HG02840 (cell line): Measurements from ENCODE around the gene SEPTIN3.

Experiments used
- ATAC-seq: cut with Tn5 transposase; IDR thresholded peaks from one replicate; pipeline ENCODE4 v1.9.1; 2021; ENCODE audit warnings: mild to moderate bottlenecking, moderate library complexity, moderate number of reproducible peaks; ENCODE audit not compliant: unreplicated experiment, low FRiP score

Gene SEPTIN3, protein sequence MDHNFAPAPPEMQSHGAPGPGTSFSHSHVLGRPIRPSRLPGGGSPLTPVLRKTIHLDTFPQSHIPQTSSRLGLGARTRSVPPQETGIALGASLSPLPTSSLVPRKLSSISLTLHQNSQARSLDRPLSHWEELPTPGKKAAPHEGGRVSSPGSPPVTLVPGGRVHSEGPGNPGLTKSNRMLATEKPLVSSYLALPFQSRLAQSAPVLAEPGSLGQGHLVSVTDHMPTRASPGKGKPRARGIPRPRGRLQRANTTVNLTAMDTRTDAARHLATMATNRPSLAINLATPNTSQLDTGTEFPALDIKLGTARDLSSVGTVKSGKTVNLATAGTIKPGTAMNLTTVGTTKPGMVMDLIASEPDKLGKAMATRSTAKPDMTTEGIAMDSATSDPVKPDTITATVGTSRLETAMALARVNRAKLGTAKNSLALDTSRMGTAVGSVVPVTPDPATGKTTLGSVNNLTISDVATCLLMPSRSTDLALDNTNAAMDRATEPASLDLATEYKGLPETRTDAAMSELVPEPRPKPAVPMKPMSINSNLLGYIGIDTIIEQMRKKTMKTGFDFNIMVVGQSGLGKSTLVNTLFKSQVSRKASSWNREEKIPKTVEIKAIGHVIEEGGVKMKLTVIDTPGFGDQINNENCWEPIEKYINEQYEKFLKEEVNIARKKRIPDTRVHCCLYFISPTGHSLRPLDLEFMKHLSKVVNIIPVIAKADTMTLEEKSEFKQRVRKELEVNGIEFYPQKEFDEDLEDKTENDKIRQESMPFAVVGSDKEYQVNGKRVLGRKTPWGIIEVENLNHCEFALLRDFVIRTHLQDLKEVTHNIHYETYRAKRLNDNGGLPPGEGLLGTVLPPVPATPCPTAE

DNA sequence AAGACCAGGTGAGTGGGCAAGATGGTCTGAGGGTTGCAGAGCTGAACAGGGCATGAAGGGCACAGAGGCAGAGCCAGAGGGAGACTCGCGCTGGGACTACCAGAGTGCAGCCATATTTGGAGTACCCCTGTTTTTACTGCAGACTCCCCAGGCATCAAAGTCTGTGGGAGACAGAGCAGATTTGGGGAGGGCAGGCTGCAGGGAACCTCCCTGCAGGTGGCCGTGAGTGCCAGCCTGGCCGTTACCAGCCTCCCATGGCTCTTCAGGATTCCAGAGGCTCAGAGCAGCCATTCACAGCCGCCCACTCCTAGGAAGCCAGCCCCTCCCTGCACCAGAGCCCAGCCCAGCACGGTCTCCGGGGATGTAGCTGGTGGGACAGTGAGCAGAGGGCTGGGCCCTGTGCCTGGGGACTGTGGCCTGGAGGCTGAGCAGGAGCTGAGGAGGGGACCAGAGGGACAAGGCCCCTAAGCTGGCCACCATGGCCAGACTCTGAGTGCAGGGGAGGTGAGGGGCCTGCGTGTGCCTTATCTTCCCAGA lies at the start of gene SEPTIN3:
Gene SEPTIN3, plus strand, starts transcription at position 334 of the 537 bp plus-strand sequence. CDS start 2,050 bp downstream, outside the sequence.
- ATAC-seq = no peak

DNA sequence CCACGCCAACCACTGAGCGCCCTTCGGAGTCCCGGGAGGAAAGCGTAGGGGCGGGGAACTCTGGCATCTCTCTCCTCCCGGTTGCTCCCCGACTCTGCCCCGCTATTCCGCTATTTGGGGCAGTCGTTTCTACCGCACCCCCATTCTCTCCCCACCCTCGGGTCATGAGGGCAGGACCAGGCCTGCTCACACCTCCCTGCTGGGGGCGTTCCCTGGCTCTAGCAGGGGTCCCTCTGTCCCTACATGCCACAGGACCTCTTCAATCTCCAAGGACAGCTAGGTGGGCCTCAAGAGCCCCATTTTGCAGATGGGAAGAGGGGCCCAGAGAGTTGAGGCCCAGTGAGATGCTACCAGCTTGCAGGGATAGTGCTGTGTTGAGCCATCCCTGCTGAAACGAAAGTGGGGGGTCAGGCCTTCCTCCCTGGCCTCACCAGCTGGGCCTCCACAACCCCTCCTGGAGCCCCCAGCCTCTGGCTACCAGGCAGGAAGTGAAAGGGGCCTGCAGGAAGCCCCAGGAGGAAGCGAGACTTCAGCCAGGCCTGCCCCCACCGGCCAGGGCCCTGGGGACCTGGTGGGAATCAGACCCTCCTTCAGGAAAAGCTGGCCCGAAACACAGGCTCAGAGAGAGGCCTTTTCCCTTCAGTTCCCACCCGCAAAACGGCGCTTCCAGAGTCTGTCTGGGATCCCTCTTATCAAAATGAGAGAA lies 48.8 kb upstream of the SEPTIN3 start:
- peak; percentile 24 for ATAC-seq

DNA sequence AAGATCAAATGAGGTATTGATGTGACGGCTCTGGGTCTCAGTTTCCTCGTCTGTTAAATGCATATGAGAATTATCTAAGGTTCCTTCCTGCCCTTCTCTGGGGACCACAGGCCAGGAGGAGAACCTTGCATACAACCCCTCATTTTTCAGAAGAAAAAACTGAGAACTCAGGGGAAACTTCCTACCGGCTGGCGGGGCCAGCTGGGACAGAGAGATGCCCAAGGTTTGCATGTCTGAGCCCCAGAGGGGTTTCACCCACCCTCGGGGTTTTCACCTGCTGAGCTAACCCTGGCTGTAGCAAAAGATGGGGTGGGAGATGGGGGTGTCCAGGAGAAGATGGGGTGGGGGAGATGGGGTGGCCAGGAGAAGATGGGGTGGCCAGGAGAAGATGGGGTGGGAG lies 46.9 kb upstream of the SEPTIN3 start:
- no peak for ATAC-seq

DNA sequence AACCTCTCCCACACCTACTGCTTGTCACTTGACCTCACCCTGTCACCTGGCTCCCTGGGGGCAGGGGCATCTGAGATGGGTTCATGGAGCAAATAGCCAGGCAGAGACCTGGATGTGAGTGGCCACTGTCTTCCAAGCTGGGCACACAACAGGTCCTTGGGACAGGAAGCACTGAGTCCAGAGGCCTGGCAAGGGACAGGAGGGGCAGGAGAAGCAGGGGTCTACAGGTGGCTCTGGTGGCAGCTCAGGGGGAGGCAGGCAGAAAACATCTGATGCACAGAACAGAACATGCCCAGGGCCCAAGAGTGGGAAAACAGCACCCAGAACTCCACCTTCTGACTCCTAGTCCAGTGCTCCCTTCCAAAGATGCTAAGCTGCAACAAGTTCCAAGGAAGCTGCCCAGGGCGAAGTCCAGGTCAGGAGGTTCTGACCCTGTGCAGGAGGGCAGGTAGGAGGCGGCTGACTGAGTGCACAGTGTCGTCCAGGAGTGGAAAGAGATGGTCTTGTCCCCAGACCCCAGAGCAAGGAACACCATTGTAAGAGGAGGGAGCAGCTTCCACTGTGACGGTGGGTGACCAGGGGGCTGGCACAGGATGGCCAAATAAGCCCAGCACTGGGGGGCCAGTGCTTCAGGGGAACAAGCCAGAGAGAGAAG lies 46.2 kb upstream of the SEPTIN3 start:
- ATAC-seq = no peak

DNA sequence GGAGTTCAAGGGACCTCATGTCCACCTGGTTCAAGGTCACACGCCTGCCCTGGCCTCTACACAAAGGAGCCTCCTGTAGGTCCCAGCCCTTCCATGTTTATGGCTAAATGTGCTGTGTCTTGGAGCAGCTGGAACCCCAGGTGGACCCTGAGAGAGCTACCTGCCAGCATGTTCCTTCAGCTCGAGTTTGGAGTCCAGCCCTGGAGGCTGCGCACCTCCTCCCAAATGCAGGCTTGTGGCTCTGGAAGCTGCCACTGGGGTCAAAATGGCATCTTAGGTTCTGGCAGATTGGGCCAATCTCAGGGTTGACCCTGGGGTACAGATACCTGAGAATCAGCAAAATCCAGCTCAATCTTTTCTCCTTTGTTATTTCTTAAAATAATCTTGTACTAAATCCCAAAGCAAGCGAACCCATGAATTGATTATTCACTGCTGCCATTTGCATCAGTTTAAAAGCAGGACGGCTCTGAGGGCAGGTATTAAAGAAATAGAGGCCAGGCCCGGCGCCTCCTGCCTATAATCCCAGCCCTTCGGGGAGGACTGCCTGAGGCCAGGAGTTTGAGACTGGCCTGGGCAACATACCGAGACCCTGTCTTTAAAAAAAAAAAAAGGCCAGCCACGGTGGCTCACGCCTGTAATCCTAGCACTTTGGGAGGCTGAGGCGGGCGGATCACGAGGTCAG lies 45.5 kb upstream of the SEPTIN3 start:
- no peak for ATAC-seq

DNA sequence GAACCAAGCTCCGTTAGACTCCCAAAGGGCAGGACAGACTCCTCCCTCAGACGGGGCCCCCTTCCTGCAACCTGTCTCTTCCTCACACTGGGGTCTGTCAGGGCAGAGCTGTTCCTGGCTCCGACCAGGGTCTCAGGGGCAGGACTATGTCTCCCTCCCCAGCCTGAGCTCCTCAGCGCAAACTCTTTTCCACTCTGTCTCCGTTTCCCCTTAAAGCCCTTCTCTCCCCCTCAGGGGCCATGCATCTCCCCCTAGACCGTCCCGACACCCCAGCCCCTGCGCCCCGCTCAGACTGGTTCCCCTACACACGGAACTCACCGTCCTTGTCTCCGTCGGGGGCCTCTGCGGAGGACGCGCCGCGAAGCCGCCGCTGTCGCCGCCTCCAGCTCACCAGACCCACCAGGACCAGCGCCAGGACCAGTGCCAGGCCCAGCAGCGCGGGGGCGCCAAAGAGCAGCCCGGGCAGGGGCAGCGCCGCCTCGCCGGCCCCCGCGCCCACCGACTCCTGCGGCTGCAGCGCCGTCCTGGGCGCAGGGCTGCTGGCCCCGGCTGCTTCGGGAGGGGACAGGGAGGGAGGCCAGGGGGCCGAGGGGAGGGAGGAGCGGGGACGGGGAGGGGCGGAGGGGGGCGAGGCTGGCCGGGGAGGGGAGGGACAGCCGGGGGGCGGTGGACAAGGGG lies 43.3 kb upstream of the SEPTIN3 start:
- no peak for ATAC-seq

DNA sequence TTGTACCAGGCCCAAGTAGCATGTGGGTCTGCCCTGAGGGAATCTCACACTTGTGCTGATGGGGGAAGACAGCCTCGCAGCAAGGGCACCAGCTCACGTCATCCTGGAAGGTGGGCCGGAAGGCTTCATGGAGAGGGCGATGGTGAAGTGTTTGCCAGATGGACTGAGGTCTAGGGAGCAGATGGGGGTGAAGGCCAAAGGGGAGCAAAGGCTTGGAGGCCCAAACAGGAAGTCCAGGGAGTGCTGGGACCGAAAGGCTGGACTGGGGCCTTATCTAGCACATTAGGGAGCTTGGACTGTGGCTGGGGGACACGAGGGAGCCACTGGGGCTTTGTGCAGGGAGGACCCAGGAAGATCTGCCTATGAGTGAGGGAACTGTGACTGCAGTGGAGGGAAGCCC lies 41.4 kb upstream of the SEPTIN3 start:
- no peak for ATAC-seq

DNA sequence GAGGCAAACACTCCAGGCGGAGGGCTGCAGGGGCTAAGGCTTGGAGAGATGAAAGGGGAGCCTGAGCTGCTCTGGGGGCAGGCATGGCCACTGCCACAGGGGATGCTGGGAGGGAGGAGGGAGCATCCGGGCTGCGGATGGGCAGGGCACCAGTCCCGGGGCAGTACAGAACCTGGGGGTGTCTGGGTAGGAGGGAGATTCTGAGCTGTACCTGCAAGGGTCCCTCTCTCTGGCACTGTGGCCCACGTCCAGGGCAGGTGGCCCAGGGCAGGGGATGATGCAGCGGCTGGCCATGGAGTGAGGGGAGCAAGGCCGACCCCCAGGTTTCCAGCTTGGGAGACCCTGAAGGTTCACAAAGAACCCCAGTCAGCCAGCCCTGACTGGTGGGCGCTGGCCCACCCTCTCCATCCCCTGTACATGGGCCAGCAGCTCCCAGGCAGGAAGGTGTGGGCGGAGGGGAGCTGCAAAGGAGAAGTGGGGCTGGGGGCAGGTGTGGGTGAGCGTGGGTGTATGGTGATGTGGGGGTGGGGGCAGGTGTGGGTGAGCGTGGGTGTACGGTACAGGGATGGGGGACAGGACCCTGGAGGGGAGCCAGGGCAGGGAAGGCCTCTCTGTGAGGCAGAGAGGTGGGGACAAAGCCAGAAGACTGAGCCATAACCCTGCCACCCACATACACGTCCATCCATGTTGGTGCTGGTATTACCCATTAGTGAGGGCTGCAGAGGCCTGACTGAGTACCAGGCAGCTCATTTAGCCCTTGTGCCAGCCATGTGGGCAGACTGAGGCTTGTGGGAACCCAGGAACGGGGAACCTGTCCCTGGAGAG lies 40.4 kb upstream of the SEPTIN3 start:
- no peak for ATAC-seq

DNA sequence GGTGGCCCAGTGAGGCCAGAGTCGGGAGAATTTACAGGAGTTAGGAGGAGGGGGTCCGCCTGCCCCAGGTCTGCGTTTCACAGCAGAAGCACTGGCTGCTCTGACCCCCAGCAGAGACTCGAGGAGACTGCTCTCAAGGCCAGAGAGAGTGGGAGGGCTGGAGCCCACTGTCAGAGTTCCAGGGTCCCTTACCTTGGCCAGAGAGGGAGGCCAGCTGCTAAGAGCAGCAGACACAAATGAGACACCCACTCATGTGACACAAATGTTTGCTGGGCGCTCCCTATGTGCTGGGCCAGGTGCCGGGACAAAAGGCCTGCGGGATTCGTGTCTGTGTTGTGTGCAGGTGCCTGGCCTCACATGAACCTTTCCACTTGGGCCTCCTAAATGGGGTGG lies 39.8 kb upstream of the SEPTIN3 start:
- ATAC-seq = no peak

DNA sequence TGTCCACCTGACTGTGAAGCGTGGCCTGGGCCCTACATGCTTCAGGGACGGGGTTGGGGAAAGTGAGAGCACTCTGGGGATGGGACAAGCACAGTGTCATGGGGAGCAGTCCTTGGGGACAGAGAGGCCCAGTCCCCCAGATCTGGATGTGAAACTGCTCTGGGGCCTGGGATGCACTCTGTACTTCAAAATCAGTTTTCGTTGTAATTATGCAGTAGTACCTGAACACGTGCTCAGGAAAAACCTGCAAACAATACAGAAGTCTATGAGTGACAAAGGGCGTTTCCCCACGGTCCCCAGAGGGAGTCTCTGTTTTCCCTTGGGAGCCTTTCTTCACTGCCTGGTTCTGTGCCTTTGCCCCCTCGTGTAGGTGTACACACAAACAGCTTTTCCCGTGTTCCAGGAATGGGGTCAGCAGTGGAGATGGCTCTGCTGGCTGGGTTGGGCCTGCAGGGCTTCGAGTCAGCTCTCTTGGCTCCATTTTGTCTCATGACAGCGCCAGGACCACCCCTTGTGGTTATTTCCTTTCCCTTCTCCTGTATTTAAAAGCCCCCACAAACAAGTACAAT lies 37.5 kb upstream of the SEPTIN3 start:
- no peak for ATAC-seq

DNA sequence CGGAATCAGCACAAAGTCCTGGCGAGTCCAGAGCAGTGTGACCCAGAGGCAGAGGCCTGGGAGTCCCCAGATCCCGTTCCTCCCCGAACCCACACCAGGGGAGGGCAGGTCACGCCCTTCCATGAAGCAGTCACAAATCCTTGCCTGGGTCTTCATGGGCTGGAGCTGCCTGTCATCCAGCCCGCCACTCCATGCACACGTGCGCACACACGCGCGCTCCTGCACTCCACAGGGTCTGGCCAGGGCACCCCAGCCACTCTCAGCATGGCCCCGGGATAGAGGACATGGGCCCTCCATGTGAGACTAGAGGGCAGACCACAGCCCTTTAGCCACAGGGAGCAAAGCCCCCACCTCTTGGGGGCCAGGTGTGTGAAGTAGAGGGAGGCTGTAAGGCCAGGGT lies 36.9 kb upstream of the SEPTIN3 start:
- no peak for ATAC-seq

DNA sequence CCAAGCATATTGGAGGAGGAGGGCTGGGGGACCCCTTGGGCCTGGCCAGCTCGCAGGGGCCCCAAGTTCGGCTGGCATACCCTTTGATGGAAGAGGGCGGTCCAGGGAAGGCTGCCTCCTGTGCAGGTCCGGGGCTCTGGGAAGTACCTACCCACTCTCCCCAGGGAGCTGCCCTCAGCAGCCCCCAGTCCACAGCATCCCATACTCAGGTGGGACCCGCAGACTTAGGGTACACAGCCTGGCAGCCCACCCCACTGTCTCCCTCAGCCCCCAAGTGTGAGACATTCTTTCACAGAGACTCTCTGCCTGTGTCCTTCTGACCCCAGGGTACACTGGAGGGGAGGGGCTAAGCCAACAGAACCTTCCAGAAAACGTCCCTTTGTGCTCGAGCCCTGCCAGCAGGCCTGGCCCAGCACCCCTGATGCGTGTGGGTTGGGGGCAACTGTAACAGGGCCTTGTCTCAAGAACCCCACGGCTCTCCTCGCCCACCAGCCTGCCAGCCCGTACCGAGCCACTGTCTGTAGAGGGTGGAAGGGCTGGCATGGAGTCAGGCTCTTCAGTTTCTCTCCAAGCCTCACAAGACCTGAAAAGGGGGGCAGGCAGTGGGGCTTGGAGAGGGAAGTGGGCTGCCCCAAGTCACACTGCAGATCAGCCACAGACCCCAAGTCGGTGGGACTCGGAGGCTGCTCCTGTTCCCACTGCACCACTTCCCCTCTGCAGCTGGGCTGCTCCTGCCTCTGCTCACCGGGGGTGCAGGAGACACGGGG lies 35.6 kb upstream of the SEPTIN3 start:
- ATAC-seq = no peak

DNA sequence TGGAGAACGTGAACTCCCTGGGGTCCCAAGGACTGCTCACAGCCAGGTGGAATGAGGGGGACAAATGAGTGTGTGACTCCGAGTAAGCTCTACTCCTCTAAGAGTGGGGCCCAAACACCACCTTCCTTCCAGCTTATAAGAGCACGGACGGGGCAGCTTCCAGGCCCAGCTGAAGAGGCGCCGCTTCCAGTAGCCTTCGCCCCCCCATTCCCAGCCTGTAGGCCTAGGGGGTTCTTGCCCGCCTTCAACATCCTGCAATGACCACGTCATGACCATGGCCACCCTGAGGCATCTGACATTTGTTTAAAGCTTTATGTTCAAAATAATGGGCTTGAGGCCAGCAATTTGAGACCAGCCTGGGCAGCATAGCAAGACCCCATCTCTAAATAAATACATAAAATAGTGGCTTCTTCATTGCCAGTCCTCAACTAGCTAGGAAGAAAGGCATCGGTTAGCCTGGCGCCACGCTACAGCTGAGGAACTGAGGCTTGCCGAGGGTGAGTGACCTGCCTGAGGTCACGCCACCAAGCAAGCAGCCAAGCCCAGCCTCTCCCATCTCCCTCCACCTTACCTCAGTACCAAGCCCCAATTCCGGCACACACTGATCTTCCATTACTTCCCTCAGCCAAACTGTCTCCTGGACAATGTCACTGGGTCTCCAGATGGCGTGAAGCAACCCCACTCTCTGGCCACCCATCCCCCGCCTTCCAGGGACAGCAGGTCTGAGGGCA lies 34.8 kb upstream of the SEPTIN3 start:
- no peak for ATAC-seq

DNA sequence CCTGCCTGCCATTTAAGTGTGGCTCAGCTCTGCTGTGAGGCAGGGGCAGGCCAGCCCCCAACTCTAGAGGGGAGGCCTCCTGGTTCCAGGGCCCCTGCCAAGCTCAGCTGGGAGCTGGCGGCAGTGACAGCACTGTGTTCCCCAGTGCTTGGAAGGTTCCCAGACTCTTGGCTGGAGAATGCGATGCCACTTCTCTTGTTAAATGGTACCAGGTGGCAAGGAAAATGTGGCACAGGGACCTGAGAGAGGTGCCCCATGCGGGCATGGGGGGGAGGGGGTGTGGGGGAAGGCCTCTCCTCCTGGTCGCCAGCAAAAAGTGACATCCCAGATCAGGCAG lies 34.3 kb upstream of the SEPTIN3 start:
- no peak for ATAC-seq

DNA sequence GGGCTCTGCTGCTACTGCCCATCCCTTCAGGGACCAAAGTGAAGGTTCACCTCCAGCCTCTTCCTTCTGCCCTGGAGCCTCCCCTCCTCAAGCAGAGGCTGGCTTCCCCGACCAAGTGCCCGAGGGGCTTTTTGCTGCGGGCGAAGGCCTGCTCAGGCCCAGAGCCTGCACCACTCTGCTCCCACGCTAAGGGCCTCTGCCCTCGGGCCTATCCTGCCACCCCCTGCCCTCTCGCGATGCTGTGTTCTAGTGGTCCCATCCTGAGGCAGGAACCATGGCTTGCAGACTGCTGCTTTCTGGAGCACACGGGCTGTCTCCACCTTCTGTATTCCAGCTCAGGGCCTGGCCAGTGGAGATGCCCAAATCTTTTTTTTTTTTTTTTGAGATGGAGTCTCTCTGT lies 33.7 kb upstream of the SEPTIN3 start:
- ATAC-seq = no peak

DNA sequence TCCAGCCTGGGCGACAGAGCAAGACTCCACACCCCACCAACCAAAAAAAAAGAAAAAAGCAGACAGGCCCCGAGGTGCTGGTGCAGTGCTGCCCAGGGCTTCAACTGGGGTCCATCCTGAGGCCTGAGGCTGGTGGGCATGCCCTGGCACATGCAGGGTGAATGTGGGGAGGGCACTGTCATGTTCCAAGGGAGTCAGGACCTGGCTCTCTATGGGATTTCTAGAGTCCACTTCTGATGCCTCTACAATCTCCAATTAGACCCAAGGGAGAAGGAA lies 32.4 kb upstream of the SEPTIN3 start:
- no peak for ATAC-seq
